Stimulated activated CD8-positive, alpha-beta memory T cell treated with anti-CD3 and anti-CD28 coated beads, Interleukin-7, amount 100 ng/mL, for 48 hours (primary cell): Measurements from ENCODE around the gene ZNF200.
A peak's percentile ranks its signal among the peaks of the same experiment; 100 is the strongest.
"Not testable (repeated sequence)": the region's sequence is repeated elsewhere in the genome, so short reads cannot be mapped to it uniquely, and the experiment has no call there.

Experiments
- DNase-seq, 2 donors: peaks; one replicate each; pipeline ENCODE4 v3.0.0-alpha.2; 2020; ENCODE audit warnings: low read depth in 1 of 2; ENCODE audit errors: extremely low read depth in 1 of 2

Gene ZNF200

GRCh38 chr16:3234857-3235561 is at the start of gene ZNF200:
TSS of gene ZNF200 (minus strand) at chr16:3235158. CDS start at chr16:3233755, 1,403 bp downstream.
- peak; percentile 86 to 93 for DNase-seq

DNA sequence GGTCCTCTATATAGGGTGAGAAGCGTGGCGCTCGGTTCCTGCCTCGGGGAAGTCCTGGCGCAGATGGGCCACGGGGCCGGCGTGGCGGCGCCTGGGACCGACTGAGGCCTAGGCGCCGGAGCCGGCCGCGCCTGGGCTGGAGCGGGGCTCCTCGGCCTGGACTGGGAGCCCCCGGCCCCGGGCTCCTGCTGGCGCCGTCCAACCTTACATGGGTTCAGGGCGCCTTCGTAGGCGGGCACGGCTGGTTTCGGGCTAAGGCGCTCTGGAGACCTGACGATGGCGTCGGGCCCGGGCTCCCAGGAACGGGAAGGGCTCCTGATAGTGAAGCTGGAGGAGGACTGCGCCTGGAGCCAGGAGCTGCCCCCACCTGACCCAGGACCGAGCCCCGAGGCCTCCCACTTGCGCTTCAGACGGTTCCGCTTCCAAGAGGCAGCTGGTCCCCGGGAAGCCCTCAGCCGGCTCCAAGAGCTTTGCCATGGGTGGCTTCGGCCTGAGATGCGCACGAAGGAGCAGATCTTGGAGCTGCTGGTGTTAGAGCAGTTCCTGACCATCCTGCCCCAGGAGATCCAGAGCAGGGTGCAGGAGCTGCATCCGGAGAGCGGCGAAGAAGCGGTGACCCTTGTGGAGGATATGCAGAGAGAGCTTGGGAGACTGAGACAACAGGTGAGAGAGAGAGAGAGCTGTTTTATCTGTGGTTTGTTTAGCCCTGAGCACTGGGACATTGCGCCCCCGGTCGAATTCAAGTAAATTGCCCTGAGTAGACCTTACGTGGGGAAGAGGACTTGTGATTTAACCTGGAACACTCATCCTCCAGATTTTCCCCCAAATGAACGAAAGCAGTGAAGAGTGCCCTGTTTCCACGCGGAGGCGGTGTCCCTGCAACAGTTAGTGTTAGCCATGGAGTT is 48.8 kb upstream of the ZNF200 start:
- DNase-seq, result no peak

GRCh38 chr16:3282730-3283542 is 48.0 kb upstream of the ZNF200 start, which contains the start of gene ZNF263:
TSS of gene ZNF263 (plus strand) at chr16:3283491. CDS start at chr16:3283819, 328 bp downstream.
- DNase-seq, result peak; percentile 84 to 90

DNA sequence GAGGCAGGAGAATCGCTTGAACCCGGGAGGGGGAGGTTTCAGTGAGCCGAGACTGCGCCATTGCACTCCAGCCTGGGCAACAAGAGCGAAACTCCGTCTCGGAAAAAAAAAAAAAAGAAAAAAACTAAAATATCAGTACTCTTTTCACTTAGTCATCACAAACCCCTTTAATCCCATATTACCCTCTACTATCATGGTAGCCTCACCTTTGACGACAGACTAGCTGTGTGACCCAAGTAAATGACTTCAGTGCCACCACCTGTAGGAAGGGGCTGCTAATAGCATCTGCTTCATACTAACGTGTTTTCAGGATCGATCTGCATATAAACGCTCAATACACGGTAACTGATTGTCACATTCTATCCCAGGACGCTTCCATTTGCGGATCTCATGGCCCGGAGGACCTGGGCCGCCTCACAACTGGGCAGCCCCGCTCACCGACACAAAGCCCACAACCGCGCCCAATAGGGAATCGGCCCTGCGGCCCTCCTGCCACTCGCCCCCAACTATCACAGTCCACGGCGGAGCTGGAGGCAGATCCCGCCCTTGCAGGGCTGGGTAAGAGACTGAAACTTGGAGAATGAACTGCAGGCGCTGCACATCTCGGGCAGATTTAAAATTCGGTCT is 47.3 kb upstream of the ZNF200 start:
- DNase-seq, result no peak

GRCh38 chr16:3281222-3281820 is 46.4 kb upstream of the ZNF200 start:
- DNase-seq, result no peak

DNA sequence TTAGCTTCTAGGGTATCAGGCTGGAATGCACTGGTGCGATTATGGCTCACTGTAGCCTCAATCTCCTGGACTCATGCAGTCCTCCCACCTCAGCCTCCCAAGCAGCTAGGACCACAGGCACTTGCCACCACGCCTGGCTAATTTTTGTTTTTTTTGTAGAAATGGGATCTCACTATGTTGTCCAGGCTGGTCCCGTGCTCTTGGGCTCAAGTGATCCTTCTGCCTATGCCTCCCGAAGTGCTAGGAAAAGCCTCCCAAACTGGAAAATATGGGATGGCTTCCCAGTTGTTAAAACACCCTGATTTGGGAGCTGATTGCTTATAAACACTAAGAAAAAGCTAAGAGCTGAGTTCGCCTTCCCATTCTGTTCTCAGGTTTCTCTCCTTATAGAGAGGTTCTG is 41.7 kb upstream of the ZNF200 start:
- no peak for DNase-seq

GRCh38 chr16:3274947-3275346 is 40.0 kb upstream of the ZNF200 start:
- DNase-seq, result no peak

- no peak for DNase-seq
Observed at GRCh38 chr16:3274490-3274889, 39.5 kb upstream of the ZNF200 start.

GRCh38 chr16:3271281-3271680 is 36.3 kb upstream of the ZNF200 start:
- not testable (repeated sequence) for DNase-seq

GRCh38 chr16:3270718-3271117 is 35.8 kb upstream of the ZNF200 start:
- DNase-seq, result not testable (repeated sequence)

- no peak for DNase-seq
Observed at GRCh38 chr16:3268294-3268693, 33.3 kb upstream of the ZNF200 start.

GRCh38 chr16:3266873-3267537 is 32.0 kb upstream of the ZNF200 start:
- no peak for DNase-seq

- peak; percentile 89 to 99 for DNase-seq
Observed at GRCh38 chr16:3264137-3265036, 29.4 kb upstream of the ZNF200 start.

GRCh38 chr16:3262517-3262916 is 27.6 kb upstream of the ZNF200 start:
- no peak for DNase-seq

DNA sequence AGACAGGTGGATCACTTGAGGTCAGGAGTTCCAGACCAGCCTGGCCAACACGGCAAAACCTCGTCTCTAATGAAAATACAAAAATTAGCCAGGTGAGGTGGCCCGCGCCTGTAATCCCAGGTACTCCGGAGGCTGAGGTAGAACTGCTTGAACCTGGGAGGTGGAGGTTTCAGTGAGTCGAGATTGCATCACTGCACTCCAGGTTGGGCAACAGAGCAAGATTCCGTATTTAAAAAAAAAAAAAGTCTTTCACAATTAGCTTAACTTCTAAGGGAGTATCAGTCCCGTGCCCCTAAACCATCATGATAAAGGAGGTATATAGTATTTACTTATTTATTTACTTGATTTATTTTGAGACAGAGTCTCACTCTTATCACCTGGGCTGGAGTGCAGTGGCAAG is 24.9 kb upstream of the ZNF200 start:
- no peak for DNase-seq

DNA sequence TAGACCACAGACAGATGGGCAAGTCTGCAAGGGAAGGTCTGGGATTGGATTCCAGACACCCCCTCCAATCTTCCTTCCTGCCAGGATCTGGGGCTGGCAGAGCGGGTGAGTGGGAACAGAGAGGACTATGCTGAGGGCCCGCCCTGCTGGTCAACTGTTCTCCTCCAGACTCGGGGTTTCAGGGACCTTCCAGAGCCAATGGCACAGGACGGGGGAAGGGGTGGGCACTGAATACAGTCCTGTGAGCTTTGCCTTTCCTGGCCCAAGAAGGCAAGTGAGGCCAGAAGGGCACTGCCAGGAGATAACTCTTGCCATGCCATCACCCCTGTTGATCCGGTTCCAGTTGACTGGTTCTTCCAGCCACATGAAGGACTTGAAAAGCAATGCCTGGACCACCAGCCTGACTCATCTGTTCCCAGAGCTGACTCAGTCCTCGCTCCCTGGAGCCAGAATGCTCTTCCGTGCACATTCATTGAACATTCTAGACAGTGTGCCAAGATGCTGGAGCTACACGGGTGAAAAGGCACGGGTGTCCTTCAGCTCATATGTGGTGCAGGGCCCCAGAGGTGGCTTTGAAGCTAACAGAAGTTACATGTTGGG is 22.0 kb upstream of the ZNF200 start:
- DNase-seq, result no peak

- DNase-seq, result no peak
Observed at GRCh38 chr16:3256146-3256865, 21.3 kb upstream of the ZNF200 start, which contains the start of gene MEFV. TSS of gene MEFV (minus strand) at chr16:3256633. CDS start at chr16:3256587, 46 bp downstream.
